Measurements from ENCODE around the gene ZNF683. TPM values are rescaled to one million over a fixed set of nuclear protein-coding genes. Genes with fewer than 3 reads are reported as not detected.
"Not testable (repeated sequence)": the region's sequence is repeated elsewhere in the genome, so short reads cannot be mapped to it uniquely, and the experiment has no call there.

The ZNF683 gene
- total RNA-seq, 4 donors from 2014 or later, result not detected

DNA sequence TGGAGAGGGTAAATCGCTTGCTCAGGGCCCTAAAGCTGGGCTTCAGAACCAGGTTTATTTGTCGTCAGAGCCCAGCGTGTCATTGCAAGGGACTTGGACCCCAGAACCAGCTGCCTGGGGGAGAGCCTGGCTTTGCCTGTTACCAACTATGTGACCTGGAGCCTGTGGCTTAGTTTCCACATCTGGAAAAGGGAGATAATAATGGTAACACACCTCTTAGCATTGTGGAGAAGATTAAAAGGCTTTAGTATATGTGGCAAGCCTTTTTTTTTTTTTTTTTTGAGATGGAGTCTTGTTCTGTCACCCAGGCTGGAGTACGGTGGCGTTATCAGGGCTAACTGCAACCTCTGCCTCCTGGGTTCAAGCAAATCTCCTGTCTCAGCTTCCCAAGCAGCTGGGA is 42.3 kb downstream of the ZNF683 start:
- TF ChIP-seq, protein P1, sequence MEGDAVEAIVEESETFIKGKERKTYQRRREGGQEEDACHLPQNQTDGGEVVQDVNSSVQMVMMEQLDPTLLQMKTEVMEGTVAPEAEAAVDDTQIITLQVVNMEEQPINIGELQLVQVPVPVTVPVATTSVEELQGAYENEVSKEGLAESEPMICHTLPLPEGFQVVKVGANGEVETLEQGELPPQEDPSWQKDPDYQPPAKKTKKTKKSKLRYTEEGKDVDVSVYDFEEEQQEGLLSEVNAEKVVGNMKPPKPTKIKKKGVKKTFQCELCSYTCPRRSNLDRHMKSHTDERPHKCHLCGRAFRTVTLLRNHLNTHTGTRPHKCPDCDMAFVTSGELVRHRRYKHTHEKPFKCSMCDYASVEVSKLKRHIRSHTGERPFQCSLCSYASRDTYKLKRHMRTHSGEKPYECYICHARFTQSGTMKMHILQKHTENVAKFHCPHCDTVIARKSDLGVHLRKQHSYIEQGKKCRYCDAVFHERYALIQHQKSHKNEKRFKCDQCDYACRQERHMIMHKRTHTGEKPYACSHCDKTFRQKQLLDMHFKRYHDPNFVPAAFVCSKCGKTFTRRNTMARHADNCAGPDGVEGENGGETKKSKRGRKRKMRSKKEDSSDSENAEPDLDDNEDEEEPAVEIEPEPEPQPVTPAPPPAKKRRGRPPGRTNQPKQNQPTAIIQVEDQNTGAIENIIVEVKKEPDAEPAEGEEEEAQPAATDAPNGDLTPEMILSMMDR (IDR thresholded peaks at IDR 0.05), result no peak
- TF ChIP-seq POLR2A (IDR thresholded peaks at IDR 0.05), result no peak
- no peak for TF ChIP-seq EP300 (IDR thresholded peaks at IDR 0.05)
- DNase-seq (ENCODE audit: low spot score in 2 of 2), result no peak
- Histone ChIP-seq H3K27me3 (peaks cover 0 to 54% of the 10 kb centered on the region in 2 donors), H3K4me1 (no peaks in the 10 kb centered on the region), H3K36me3 (no peaks in the 10 kb centered on the region), H3K9me3 (no peaks in the 10 kb centered on the region), H3K27ac (no peak overlapping the region), H3K4me3 (no peak overlapping the region)
- 77 to 88% methylated on average over 5 of the region's 5 CpGs for WGBS, 2 donors

DNA sequence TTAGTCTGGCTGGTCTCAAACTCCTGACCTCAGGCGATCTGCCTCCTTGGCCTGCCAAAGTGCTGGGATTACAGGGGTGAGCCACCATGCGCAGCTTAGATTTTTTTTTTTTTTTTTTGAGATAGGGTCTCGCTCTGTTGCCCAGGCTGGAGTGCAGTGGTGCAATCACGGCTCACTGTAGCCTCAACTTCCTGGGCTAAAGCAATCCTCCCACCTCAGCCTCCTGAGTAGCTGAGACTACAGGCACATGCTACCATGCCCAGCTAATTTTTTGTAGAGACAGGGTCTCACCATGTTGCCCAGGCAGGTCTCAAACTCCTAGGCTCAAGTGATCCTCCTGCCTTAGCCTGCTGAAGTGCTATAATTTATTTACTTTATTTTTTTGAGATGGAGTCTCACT is 43.2 kb downstream of the ZNF683 start:
- not testable (repeated sequence) for H3K27ac ChIP-seq; H3K36me3 ChIP-seq; DNase-seq (ENCODE audit: low spot score in 2 of 2); H3K4me1 ChIP-seq; H3K9me3 ChIP-seq; H3K4me3 ChIP-seq
- H3K27me3 ChIP-seq, result peaks cover 0 to 45% of the 10 kb centered on the region in 2 donors
- 88 to 95% methylated on average over 4 of the region's 4 CpGs for WGBS, 2 donors

DNA sequence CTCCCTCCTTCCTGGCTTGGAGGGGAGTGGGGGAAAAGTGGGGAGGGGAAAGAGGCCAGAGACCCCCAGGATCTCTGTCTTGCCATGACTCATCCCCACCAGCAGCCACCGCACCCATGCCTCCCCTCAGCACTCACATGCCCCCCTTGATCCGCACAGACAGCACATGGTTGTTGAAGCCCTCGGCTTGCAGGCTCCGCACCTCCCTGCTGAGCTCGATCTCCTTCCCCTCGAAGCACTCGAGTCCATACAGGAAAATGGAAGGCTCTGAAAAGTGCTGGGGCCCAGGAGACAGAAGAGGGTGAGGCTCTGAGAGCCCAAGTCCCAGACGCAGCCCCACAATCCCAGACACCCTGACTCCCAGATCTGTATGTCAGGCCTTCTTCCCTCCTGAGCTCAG is 44.0 kb downstream of the ZNF683 start:
- peaks cover 0 to 37% of the 10 kb centered on the region in 2 donors for H3K27me3 ChIP-seq
- WGBS, 2 donors, result 64 to 70% methylated on average over 7 to 8 of the region's 8 CpGs

DNA sequence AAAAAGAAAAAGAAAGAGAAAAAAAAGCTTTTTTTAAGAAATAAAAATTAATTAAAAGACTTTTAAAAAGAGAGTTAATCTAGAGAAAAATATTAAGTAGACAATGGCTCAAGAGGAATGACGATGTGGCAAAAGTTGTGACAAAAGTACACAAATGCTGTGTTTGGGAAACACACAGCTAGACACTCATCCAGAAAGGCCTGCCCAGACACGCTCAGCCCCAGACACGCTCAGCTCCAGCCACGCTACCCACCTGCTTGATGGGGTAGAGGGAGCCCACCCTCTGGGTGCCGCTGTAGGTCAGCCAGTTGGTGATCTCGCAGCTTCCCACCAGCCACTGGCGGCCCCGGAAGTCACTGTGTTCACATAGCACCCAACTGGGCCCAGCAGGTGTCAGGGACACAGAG is 44.6 kb downstream of the ZNF683 start:
- H3K9me3 ChIP-seq, result no peaks in the 10 kb centered on the region
- H3K27me3 ChIP-seq, result peaks cover 0 to 31% of the 10 kb centered on the region in 2 donors
- H3K27ac ChIP-seq, result no peak overlapping the region
- no peak overlapping the region for H3K4me3 ChIP-seq
- no peak for DNase-seq (ENCODE audit: low spot score in 2 of 2)
- H3K36me3 ChIP-seq, result no peaks in the 10 kb centered on the region
- WGBS, 2 donors, result 77 to 82% methylated on average over 7 to 8 of the region's 8 CpGs
- TF ChIP-seq POLR2A (IDR thresholded peaks at IDR 0.05) (no peak), EP300 (IDR thresholded peaks at IDR 0.05) (no peak)
- TF ChIP-seq, protein P1 (IDR thresholded peaks at IDR 0.05), result no peak
- no peaks in the 10 kb centered on the region for H3K4me1 ChIP-seq

More for the DNA sequence above, 44.0 kb downstream of the ZNF683 start:
- Histone ChIP-seq H3K36me3 (no peaks in the 10 kb centered on the region), H3K27ac (no peak overlapping the region), H3K4me1 (no peaks in the 10 kb centered on the region), H3K9me3 (no peaks in the 10 kb centered on the region), H3K4me3 (no peak overlapping the region)
- TF ChIP-seq EP300 (IDR thresholded peaks at IDR 0.05) (no peak), POLR2A (IDR thresholded peaks at IDR 0.05) (no peak)
- TF ChIP-seq, protein P1 (IDR thresholded peaks at IDR 0.05), result no peak
- no peak for DNase-seq (ENCODE audit: low spot score in 2 of 2)

DNA sequence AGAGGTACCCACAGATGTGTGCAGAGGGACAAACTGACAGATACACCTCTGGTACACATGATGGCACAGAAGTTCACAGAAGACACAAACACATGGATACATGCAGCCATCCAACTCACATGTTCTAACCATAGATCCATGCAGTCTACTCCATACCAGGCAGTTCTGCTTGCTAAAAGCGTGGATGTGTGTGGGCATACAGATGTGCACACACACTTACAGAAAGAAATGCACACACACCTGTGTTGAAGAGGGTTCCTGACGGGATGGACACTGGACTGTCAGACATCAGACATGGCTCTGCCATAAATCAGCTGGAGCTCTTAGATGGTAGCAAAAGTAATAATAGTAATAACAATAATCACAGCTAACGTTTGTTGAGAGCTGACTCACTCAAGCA is 48.0 kb downstream of the ZNF683 start:
- H3K27me3 ChIP-seq, result peaks cover 0 to 5% of the 10 kb centered on the region in 2 donors
- H3K4me3 ChIP-seq, result no peak overlapping the region
- no peaks in the 10 kb centered on the region for H3K9me3 ChIP-seq
- no peak for TF ChIP-seq EP300 (IDR thresholded peaks at IDR 0.05)
- TF ChIP-seq, protein P1 (IDR thresholded peaks at IDR 0.05), result no peak
- no peak for TF ChIP-seq POLR2A (IDR thresholded peaks at IDR 0.05)
- no peak for DNase-seq (ENCODE audit: low spot score in 2 of 2)
- no peaks in the 10 kb centered on the region for H3K36me3 ChIP-seq
- peaks cover 0 to 10% (median 2%) of the 10 kb centered on the region in 4 donors for H3K4me1 ChIP-seq
- WGBS, 2 donors, result 72 to 73% methylated on average over 3 of the region's 3 CpGs
- no peak overlapping the region for H3K27ac ChIP-seq

DNA sequence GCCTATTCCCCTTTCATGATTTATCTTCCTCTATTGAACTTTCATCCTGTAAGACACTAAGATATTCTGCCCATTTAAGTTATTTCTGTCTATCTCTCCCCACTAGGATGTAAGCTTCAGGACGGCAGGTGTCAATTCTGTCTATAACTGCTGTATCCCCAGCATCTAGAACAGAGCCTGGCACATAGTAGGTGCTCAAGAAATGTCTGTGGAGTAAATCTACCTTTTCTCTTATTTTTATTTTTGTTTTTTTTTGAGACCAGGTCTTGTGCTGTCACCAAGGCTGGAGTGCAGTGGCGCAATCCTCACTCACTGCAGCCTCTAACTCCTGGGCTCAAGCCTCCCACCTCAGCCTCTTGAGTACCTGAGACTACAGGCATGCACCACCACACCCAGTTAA is 49.2 kb downstream of the ZNF683 start:
- TF ChIP-seq POLR2A (IDR thresholded peaks at IDR 0.05) (no peak), EP300 (IDR thresholded peaks at IDR 0.05) (no peak)
- TF ChIP-seq, protein P1 (IDR thresholded peaks at IDR 0.05), result no peak
- peaks cover 0 to 5% of the 10 kb centered on the region in 2 donors for H3K27me3 ChIP-seq
- H3K4me3 ChIP-seq, result no peak overlapping the region
- H3K9me3 ChIP-seq, result no peaks in the 10 kb centered on the region
- H3K36me3 ChIP-seq, result no peaks in the 10 kb centered on the region
- H3K4me1 ChIP-seq, result peaks cover 0 to 10% (median 2%) of the 10 kb centered on the region in 4 donors
- WGBS, 2 donors, result 93 to 98% methylated on average over 2 of the region's 2 CpGs
- no peak overlapping the region for H3K27ac ChIP-seq
- DNase-seq (ENCODE audit: low spot score in 2 of 2), result no peak

Measured in tibial nerve (tissue), 4 donors.